Bone marrow (tissue), 2 donors: ENCODE measurements around the gene POMGNT1.

Source experiments
- DNase-seq, 2 donors: peaks; one replicate each; lab custom pipeline; 2025; lab: John Stamatoyannopoulos, UW

Gene POMGNT1

GRCh38 chr1:46157916-46158311 lies 40.3 kb downstream of the POMGNT1 start:
- no peak for DNase-seq

- no peak for DNase-seq
Measured at GRCh38 chr1:46153732-46154131, 44.5 kb downstream of the POMGNT1 start.

- no peak for DNase-seq
Measured at GRCh38 chr1:46153228-46153627, 45.0 kb downstream of the POMGNT1 start.

GRCh38 chr1:46152016-46152415 lies 46.2 kb downstream of the POMGNT1 start:
- DNase-seq: no peak

- no peak for DNase-seq
Measured at GRCh38 chr1:46150085-46150484, 48.1 kb downstream of the POMGNT1 start.

- no peak for DNase-seq
Measured at GRCh38 chr1:46148318-46148717, 49.9 kb downstream of the POMGNT1 start.
